OCI-LY7 (cell line): Measurements from ENCODE around the gene A2M.

Experiments used
- CTCF ChIP-seq: fragments of 200-600 bp; sonication (generic); conservative IDR thresholded peaks from 2 replicates; pipeline ENCODE4 v1.5.1; 2014; ENCODE audit warnings: mild to moderate bottlenecking, antibody characterized with exemption, low read length, moderate library complexity, mixed read lengths
- EZH2phosphoT487 ChIP-seq: fragments of 200-600 bp; sonication (generic); IDR thresholded peaks from 2 replicates; pipeline ENCODE4 v1.6.1; 2018; ENCODE audit warnings: low read depth, borderline replicate concordance, mild to moderate bottlenecking, mixed run types, antibody characterized with exemption, low read length, moderate library complexity, mixed read lengths

- TF ChIP-seq CTCF (no peak), EZH2phosphoT487 (no peak)
Observed at GRCh38 chr12:9037431-9037830, 78.3 kb downstream of the A2M start.
